Measurements from ENCODE around the gene SEPTIN2.

SEPTIN2 gene

DNA sequence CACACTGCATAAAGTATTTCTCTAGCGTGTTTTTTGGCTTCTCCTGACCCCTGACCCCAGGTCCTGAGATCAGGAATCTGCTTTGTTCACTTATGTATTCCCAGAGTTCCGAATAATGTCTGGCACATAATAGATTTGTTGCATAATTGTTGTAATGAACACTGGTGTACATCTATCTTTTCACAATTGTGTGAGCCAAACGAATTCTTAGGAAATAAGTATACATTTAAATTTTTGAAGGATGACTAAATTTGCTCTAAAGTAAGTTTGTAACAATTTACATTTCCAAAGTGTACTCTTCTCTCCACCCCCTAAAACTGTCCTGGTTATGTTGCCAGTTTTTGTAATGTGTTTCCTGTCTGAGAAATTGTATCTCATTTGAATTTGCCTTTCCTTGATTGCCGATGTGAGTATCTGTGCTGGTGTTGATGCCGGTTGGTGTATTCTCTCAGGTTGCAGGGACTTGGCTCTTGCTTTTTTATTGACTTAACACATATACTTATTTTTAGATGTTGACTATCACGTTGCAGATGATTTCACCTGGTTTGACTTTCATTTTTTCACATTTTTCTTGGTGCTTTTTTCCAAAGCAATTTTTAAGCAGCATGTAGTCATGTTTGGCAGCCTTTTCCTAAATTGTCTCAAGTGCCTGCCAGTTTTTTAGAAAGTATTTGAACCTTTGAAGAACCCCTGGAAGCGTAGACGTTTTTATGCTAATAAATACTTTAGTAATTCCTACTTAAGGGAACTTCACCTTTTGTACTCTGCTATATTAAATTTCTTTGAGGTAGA is 24.3 kb downstream of the SEPTIN2 start:
- Histone ChIP-seq H3K36me3 (replicated peaks in 1 of 2; ENCODE audit: control insufficient read depth in 2 of 2, insufficient read depth in 2 of 2, low read length in 2 of 2) (peaks cover 37 to 95% of the 10 kb centered on the region in 2 donors), H4K91ac (ENCODE audit: low read depth, low read length, poor library complexity) (no peak overlapping the region), H3K4ac (ENCODE audit: low read length) (no peak overlapping the region), H2BK15ac (ENCODE audit: low read length) (no peak overlapping the region), H3K27me3 (ENCODE audit: control insufficient read depth in 3 of 3, insufficient read depth in 3 of 3, low read depth in 1 of 3, low read length in 3 of 3) (peaks cover 0 to 2% (median 0%) of the 10 kb centered on the region in 3 experiments), H2AK5ac (ENCODE audit: low read depth, low read length) (no peak overlapping the region), H3K79me1 (ENCODE audit: low read depth, low read length) (no peaks in the 10 kb centered on the region), H3K27ac (replicated peaks; ENCODE audit: low read length) (peak overlapping the region; percentile 13), H2AFZ (ENCODE audit: low read length) (no peak overlapping the region), H2BK5ac (ENCODE audit: low read length) (no peak overlapping the region), H3K9me3 (replicated peaks in 1 of 2; ENCODE audit: control insufficient read depth in 2 of 2, insufficient read depth in 1 of 2, low read depth in 1 of 2, low read length in 2 of 2) (no peaks in the 10 kb centered on the region), H3K9ac (ENCODE audit: low read depth, low read length, poor library complexity) (no peak overlapping the region), H3K4me2 (ENCODE audit: insufficient read depth, low read length, poor library complexity, severe bottlenecking) (no peak overlapping the region), H2BK120ac (ENCODE audit: low read depth, low read length) (no peak overlapping the region), H4K8ac (ENCODE audit: low read depth, low read length) (no peak overlapping the region), H3K4me1 (ENCODE audit: control insufficient read depth in 2 of 2, insufficient read depth in 1 of 2, low read depth in 1 of 2, low read length in 2 of 2) (no peaks in the 10 kb centered on the region), H3K14ac (ENCODE audit: low read length) (no peak overlapping the region), H3K23ac (ENCODE audit: low read depth, low read length, poor library complexity) (no peak overlapping the region), H3K4me3 (ENCODE audit: low read length in 2 of 2) (no peak overlapping the region), H3K18ac (ENCODE audit: low read length) (no peak overlapping the region), H2BK12ac (ENCODE audit: low read length) (no peak overlapping the region)
- no peak for DNase-seq (ENCODE audit: low spot score)
- no CpG with 5 or more reads among the region's 8 CpGs for WGBS, 2 donors (ENCODE audit: extremely low coverage in 2 of 2, insufficient read length in 2 of 2, insufficient replicate concordance in 1 of 2)

DNA sequence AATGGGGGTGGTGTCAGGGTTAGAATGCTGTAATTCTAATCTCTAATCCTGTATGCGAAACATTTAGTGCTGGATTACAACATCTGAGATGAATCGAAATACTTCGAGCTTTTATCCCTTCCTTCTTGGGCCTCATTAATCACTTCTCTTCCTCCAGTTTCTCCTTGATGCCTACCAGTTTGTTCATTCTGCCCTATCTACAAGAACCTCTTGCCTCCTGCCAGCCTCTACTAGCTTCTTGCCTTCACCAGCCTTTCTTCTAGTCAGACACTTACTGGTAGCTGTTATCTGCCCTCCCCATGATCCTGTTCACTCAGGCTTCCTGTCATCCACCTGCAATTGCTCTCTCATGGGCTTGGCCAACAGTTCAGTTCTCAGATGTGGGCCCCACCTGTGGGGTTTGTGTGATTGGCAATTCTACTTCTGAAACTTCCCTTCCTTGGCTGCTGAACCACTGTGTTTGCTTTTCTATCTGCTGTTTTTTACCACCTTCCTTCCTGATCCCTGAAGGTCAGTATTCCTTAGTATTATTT is 25.0 kb downstream of the SEPTIN2 start:
- no peak overlapping the region for H3K4me3 ChIP-seq (ENCODE audit: low read length in 2 of 2)
- H4K91ac ChIP-seq (ENCODE audit: low read depth, low read length, poor library complexity) = no peak overlapping the region
- H3K18ac ChIP-seq (ENCODE audit: low read length) = no peak overlapping the region
- H3K23ac ChIP-seq (ENCODE audit: low read depth, low read length, poor library complexity) = no peak overlapping the region
- no peaks in the 10 kb centered on the region for H3K4me1 ChIP-seq (ENCODE audit: control insufficient read depth in 2 of 2, insufficient read depth in 1 of 2, low read depth in 1 of 2, low read length in 2 of 2)
- H3K4ac ChIP-seq (ENCODE audit: low read length) = no peak overlapping the region
- no peak overlapping the region for H2BK120ac ChIP-seq (ENCODE audit: low read depth, low read length)
- no peaks in the 10 kb centered on the region for H3K9me3 ChIP-seq (replicated peaks in 1 of 2; ENCODE audit: control insufficient read depth in 2 of 2, insufficient read depth in 1 of 2, low read depth in 1 of 2, low read length in 2 of 2)
- H2BK15ac ChIP-seq (ENCODE audit: low read length) = no peak overlapping the region
- no peaks in the 10 kb centered on the region for H3K79me1 ChIP-seq (ENCODE audit: low read depth, low read length)
- WGBS, 2 donors (ENCODE audit: extremely low coverage in 2 of 2, insufficient read length in 2 of 2, insufficient replicate concordance in 1 of 2) = no CpG with 5 or more reads among the region's 3 CpGs
- H4K8ac ChIP-seq (ENCODE audit: low read depth, low read length) = no peak overlapping the region
- H3K27ac ChIP-seq (replicated peaks; ENCODE audit: low read length) = no peak overlapping the region
- no peak for DNase-seq (ENCODE audit: low spot score)
- peaks cover 0 to 2% (median 0%) of the 10 kb centered on the region in 3 experiments for H3K27me3 ChIP-seq (ENCODE audit: control insufficient read depth in 3 of 3, insufficient read depth in 3 of 3, low read depth in 1 of 3, low read length in 3 of 3)
- no peak overlapping the region for H3K9ac ChIP-seq (ENCODE audit: low read depth, low read length, poor library complexity)
- H3K36me3 ChIP-seq (replicated peaks in 1 of 2; ENCODE audit: control insufficient read depth in 2 of 2, insufficient read depth in 2 of 2, low read length in 2 of 2) = peaks cover 39 to 95% of the 10 kb centered on the region in 2 donors
- H3K14ac ChIP-seq (ENCODE audit: low read length) = no peak overlapping the region
- no peak overlapping the region for H2AFZ ChIP-seq (ENCODE audit: low read length)
- H3K4me2 ChIP-seq (ENCODE audit: insufficient read depth, low read length, poor library complexity, severe bottlenecking) = no peak overlapping the region
- H2BK12ac ChIP-seq (ENCODE audit: low read length) = no peak overlapping the region
- H2AK5ac ChIP-seq (ENCODE audit: low read depth, low read length) = no peak overlapping the region
- H2BK5ac ChIP-seq (ENCODE audit: low read length) = no peak overlapping the region

DNA sequence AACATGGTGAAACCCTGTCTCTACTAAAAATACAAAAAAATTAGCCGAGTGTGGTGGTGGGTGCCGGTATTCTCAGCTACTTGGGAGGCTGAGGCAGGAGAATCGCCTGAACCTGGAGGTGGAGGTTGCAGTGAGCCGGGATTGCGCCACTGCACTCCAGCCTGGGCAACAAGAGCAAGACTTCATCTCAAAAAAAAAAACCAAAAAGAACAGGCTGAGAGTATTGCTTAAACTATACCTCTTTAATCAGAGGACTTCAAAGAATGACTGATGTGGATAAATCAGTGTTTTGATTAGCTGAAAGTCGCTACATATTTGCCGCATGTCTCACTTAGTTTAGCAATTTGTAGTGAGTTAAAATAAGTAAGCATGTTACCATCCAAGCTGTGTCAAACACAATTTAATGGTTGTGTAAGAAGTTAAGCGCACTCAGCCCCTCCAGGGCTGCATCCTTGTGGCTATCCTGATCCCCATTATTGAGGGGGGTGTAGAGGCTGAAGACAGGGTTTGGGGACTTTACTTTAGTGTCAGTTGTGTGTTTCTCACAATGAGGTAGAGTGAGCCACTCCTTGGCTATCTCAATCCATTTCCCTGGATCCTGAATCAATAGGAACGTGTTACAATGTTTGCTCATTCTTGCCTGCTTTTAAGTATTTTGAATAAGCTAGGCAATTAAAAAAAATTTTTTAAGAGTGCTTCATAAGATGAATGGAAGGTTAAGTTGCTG is 29.4 kb downstream of the SEPTIN2 start:
- no peak overlapping the region for H2BK12ac ChIP-seq (ENCODE audit: low read length)
- no peak overlapping the region for H2AK5ac ChIP-seq (ENCODE audit: low read depth, low read length)
- H3K14ac ChIP-seq (ENCODE audit: low read length) = no peak overlapping the region
- no peak overlapping the region for H3K4me3 ChIP-seq (ENCODE audit: low read length in 2 of 2)
- H3K4me2 ChIP-seq (ENCODE audit: insufficient read depth, low read length, poor library complexity, severe bottlenecking) = no peak overlapping the region
- no CpG with 5 or more reads among the region's 9 CpGs for WGBS, 2 donors (ENCODE audit: extremely low coverage in 2 of 2, insufficient read length in 2 of 2, insufficient replicate concordance in 1 of 2)
- H2BK5ac ChIP-seq (ENCODE audit: low read length) = no peak overlapping the region
- H2BK120ac ChIP-seq (ENCODE audit: low read depth, low read length) = no peak overlapping the region
- H4K8ac ChIP-seq (ENCODE audit: low read depth, low read length) = no peak overlapping the region
- H3K23ac ChIP-seq (ENCODE audit: low read depth, low read length, poor library complexity) = no peak overlapping the region
- DNase-seq (ENCODE audit: low spot score) = no peak
- no peak overlapping the region for H3K9ac ChIP-seq (ENCODE audit: low read depth, low read length, poor library complexity)
- H2BK15ac ChIP-seq (ENCODE audit: low read length) = no peak overlapping the region
- H3K27ac ChIP-seq (replicated peaks; ENCODE audit: low read length) = no peak overlapping the region
- no peaks in the 10 kb centered on the region for H3K27me3 ChIP-seq (ENCODE audit: control insufficient read depth in 3 of 3, insufficient read depth in 3 of 3, low read depth in 1 of 3, low read length in 3 of 3)
- no peaks in the 10 kb centered on the region for H3K9me3 ChIP-seq (replicated peaks in 1 of 2; ENCODE audit: control insufficient read depth in 2 of 2, insufficient read depth in 1 of 2, low read depth in 1 of 2, low read length in 2 of 2)
- no peak overlapping the region for H3K4ac ChIP-seq (ENCODE audit: low read length)
- no peak overlapping the region for H4K91ac ChIP-seq (ENCODE audit: low read depth, low read length, poor library complexity)
- H3K4me1 ChIP-seq (ENCODE audit: control insufficient read depth in 2 of 2, insufficient read depth in 1 of 2, low read depth in 1 of 2, low read length in 2 of 2) = no peaks in the 10 kb centered on the region
- no peak overlapping the region for H2AFZ ChIP-seq (ENCODE audit: low read length)
- H3K36me3 ChIP-seq (replicated peaks in 1 of 2; ENCODE audit: control insufficient read depth in 2 of 2, insufficient read depth in 2 of 2, low read length in 2 of 2) = peaks cover 42 to 99% of the 10 kb centered on the region in 2 donors
- H3K18ac ChIP-seq (ENCODE audit: low read length) = no peak overlapping the region
- H3K79me1 ChIP-seq (ENCODE audit: low read depth, low read length) = no peaks in the 10 kb centered on the region

DNA sequence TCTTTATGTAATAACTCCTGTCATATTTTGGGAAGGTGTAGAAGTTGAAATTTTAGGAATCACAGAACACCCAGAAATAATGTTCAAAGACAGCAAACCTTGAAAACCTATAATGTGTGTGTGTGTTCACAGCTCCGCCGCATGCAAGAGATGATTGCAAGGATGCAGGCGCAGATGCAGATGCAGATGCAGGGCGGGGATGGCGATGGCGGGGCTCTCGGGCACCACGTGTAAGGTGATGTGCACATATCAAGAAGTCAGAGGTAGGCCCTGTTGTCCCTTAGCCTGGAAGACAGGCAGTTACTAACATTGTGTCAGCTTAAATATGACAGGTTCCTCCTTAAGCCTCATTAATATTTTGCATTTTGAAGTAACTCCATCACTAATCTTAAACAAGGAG is 34.2 kb downstream of the SEPTIN2 start:
- Histone ChIP-seq H3K36me3 (replicated peaks in 1 of 2; ENCODE audit: control insufficient read depth in 2 of 2, insufficient read depth in 2 of 2, low read length in 2 of 2) (peaks cover 43 to 99% of the 10 kb centered on the region in 2 donors), H2BK15ac (ENCODE audit: low read length) (no peak overlapping the region), H3K18ac (ENCODE audit: low read length) (no peak overlapping the region), H3K14ac (ENCODE audit: low read length) (no peak overlapping the region), H3K4me2 (ENCODE audit: insufficient read depth, low read length, poor library complexity, severe bottlenecking) (no peak overlapping the region), H2BK5ac (ENCODE audit: low read length) (no peak overlapping the region), H2BK120ac (ENCODE audit: low read depth, low read length) (no peak overlapping the region), H3K23ac (ENCODE audit: low read depth, low read length, poor library complexity) (no peak overlapping the region), H3K4me1 (ENCODE audit: control insufficient read depth in 2 of 2, insufficient read depth in 1 of 2, low read depth in 1 of 2, low read length in 2 of 2) (peaks cover 0 to 4% of the 10 kb centered on the region in 2 donors), H3K4ac (ENCODE audit: low read length) (no peak overlapping the region), H3K27ac (replicated peaks; ENCODE audit: low read length) (no peak overlapping the region), H3K27me3 (ENCODE audit: control insufficient read depth in 3 of 3, insufficient read depth in 3 of 3, low read depth in 1 of 3, low read length in 3 of 3) (no peaks in the 10 kb centered on the region), H2AK5ac (ENCODE audit: low read depth, low read length) (no peak overlapping the region), H3K9me3 (replicated peaks in 1 of 2; ENCODE audit: control insufficient read depth in 2 of 2, insufficient read depth in 1 of 2, low read depth in 1 of 2, low read length in 2 of 2) (no peaks in the 10 kb centered on the region), H2BK12ac (ENCODE audit: low read length) (no peak overlapping the region), H3K4me3 (ENCODE audit: low read length in 2 of 2) (no peak overlapping the region), H4K91ac (ENCODE audit: low read depth, low read length, poor library complexity) (no peak overlapping the region), H4K8ac (ENCODE audit: low read depth, low read length) (no peak overlapping the region), H2AFZ (ENCODE audit: low read length) (no peak overlapping the region), H3K79me1 (ENCODE audit: low read depth, low read length) (no peaks in the 10 kb centered on the region), H3K9ac (ENCODE audit: low read depth, low read length, poor library complexity) (no peak overlapping the region)
- no CpG with 5 or more reads among the region's 8 CpGs for WGBS, 2 donors (ENCODE audit: extremely low coverage in 2 of 2, insufficient read length in 2 of 2, insufficient replicate concordance in 1 of 2)
- DNase-seq (ENCODE audit: low spot score) = no peak
